Calu3 (cell line): Measurements from ENCODE around the gene CHRM5. TPM values are rescaled to one million over a fixed set of nuclear protein-coding genes. Genes with fewer than 3 reads are reported as not detected.

Source experiments
- BruUV-seq: library from RNA; stranded (reverse); fragments of 400-500 nt; replicated peaks from 2 replicates; lab custom pipeline; 2021; lab: Mats Ljungman, UMichigan
- CTCF ChIA-PET: fragments of 300-600 bp; sonication (Branson Sonifier 250); formaldehyde crosslinking; loops from one replicate; lab custom pipeline; 2022; ENCODE audit warnings: antibody characterized with exemption; lab: Charles Lee
- DNase-seq: peaks from one replicate; pipeline ENCODE4 v3.0.0; 2022
- H3K27ac Mint-ChIP-seq: one replicate; pipeline ENCODE4 v1.8.0; 2022; ENCODE audit warnings: mixed read lengths; ENCODE audit not compliant: unreplicated experiment
- H3K27me3 Mint-ChIP-seq: one replicate; pipeline ENCODE4 v1.8.0; 2022; ENCODE audit warnings: mixed read lengths; ENCODE audit not compliant: unreplicated experiment
- H3K36me3 Mint-ChIP-seq: one replicate; pipeline ENCODE4 v1.8.0; 2022; ENCODE audit warnings: mild to moderate bottlenecking, moderate library complexity, mixed read lengths; ENCODE audit not compliant: insufficient read depth, unreplicated experiment
- H3K4me1 Mint-ChIP-seq: one replicate; pipeline ENCODE4 v1.8.0; 2022; ENCODE audit warnings: mild to moderate bottlenecking, low read depth, mixed read lengths; ENCODE audit not compliant: unreplicated experiment
- H3K4me3 Mint-ChIP-seq: one replicate; pipeline ENCODE4 v1.8.0; 2022; ENCODE audit warnings: mild to moderate bottlenecking, low read depth, moderate library complexity, mixed read lengths; ENCODE audit not compliant: unreplicated experiment
- H3K9me3 Mint-ChIP-seq: one replicate; pipeline ENCODE4 v1.8.0; 2022; ENCODE audit warnings: low read depth, mixed read lengths; ENCODE audit not compliant: unreplicated experiment
- intact Hi-C: fragments of 100-400 bp; cut with micrococcal nuclease; formaldehyde crosslinking; loops from one replicate; pipeline ENCODE4 v1.10.0; 2022; ENCODE audit not compliant: unreplicated experiment
- total RNA-seq: library from RNA; stranded (reverse); gene quantifications from 2 replicates; pipeline ENCODE4 v1.2.3, GENCODE V29; 2022
- TF ChIP-seq, protein P1 (sequence below): fragments of 200-600 bp; IDR thresholded peaks from one replicate; pipeline ENCODE4 v1.8.0; 2022; ENCODE audit warnings: antibody characterized with exemption; ENCODE audit not compliant: unreplicated experiment

Gene CHRM5
- total RNA-seq, 1 experiment from 2014 or later: not detected

- no peaks in the 10 kb centered on the region for H3K4me1 Mint-ChIP-seq
- no peaks in the 10 kb centered on the region for H3K9me3 Mint-ChIP-seq
- no peak overlapping the region for H3K27ac Mint-ChIP-seq
- CTCF ChIA-PET: interaction anchor here (1.0 kb wide), 1 partner anchor 25 kb away, joined by 4 read pairs; no protein-coding TSS in a partner anchor
- H3K27me3 Mint-ChIP-seq: no peaks in the 10 kb centered on the region
- TF ChIP-seq, protein P1, sequence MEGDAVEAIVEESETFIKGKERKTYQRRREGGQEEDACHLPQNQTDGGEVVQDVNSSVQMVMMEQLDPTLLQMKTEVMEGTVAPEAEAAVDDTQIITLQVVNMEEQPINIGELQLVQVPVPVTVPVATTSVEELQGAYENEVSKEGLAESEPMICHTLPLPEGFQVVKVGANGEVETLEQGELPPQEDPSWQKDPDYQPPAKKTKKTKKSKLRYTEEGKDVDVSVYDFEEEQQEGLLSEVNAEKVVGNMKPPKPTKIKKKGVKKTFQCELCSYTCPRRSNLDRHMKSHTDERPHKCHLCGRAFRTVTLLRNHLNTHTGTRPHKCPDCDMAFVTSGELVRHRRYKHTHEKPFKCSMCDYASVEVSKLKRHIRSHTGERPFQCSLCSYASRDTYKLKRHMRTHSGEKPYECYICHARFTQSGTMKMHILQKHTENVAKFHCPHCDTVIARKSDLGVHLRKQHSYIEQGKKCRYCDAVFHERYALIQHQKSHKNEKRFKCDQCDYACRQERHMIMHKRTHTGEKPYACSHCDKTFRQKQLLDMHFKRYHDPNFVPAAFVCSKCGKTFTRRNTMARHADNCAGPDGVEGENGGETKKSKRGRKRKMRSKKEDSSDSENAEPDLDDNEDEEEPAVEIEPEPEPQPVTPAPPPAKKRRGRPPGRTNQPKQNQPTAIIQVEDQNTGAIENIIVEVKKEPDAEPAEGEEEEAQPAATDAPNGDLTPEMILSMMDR: no peak
- BruUV-seq: no TSS peak
- H3K36me3 Mint-ChIP-seq: no peaks in the 10 kb centered on the region
- intact Hi-C loops: loop anchor here (5.0 kb wide), 2 partner anchors 112 to 227 kb away; no protein-coding TSS in a partner anchor
- DNase-seq: no peak
- H3K4me3 Mint-ChIP-seq: no peak overlapping the region
Measured at GRCh38 chr15:33963831-33964664, 4.2 kb upstream of the CHRM5 start.

GRCh38 chr15:33964665-33965040, 3.6 kb upstream of the CHRM5 start:
- DNase-seq: no peak
- H3K36me3 Mint-ChIP-seq: no peaks in the 10 kb centered on the region
- H3K4me3 Mint-ChIP-seq: no peak overlapping the region
- H3K27ac Mint-ChIP-seq: no peak overlapping the region
- intact Hi-C loops: loop anchor here (5.0 kb wide), 2 partner anchors 112 to 227 kb away; no protein-coding TSS in a partner anchor
- BruUV-seq: no TSS peak
- no peaks in the 10 kb centered on the region for H3K27me3 Mint-ChIP-seq
- TF ChIP-seq, protein P1: no peak
- CTCF ChIA-PET: interaction anchor here (1.0 kb wide), 1 partner anchor 24 kb away, joined by 4 read pairs; no protein-coding TSS in a partner anchor
- H3K4me1 Mint-ChIP-seq: no peaks in the 10 kb centered on the region
- no peaks in the 10 kb centered on the region for H3K9me3 Mint-ChIP-seq

GRCh38 chr15:33968821-33969220, 524 bp downstream of the CHRM5 start:
- CTCF ChIA-PET: no interaction called here
- TF ChIP-seq, protein P1: no peak
- Mint-ChIP-seq H3K27me3 (no peaks in the 10 kb centered on the region), H3K36me3 (no peaks in the 10 kb centered on the region), H3K27ac (no peak overlapping the region), H3K4me3 (no peak overlapping the region), H3K9me3 (no peaks in the 10 kb centered on the region), H3K4me1 (no peaks in the 10 kb centered on the region)
- intact Hi-C loops: no loop called here
- DNase-seq: no peak
- BruUV-seq: no TSS peak

DNA sequence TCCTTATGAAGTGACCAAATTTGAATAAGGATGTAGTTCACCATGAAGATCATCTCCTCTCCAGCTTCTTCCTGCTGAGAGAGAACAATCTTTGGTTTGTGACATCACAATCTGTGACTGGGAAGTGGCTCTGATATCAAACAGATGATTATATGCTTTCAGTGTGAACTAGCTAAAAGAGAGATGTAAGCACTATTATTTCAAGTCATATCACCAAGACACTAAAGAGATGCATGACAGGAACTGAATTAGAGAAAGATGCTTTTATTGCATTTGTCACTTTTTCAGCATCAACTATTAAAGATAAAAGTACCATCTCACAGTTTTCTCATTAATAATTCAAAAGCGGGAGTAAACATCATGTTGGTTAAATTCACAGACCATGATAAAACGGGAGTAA, 3.5 kb downstream of the CHRM5 start:
- CTCF ChIA-PET: no interaction called here
- no TSS peak for BruUV-seq
- Mint-ChIP-seq H3K36me3 (no peaks in the 10 kb centered on the region), H3K27ac (no peak overlapping the region), H3K4me3 (no peak overlapping the region), H3K4me1 (no peaks in the 10 kb centered on the region), H3K9me3 (no peaks in the 10 kb centered on the region), H3K27me3 (no peaks in the 10 kb centered on the region)
- DNase-seq: no peak
- intact Hi-C loops: no loop called here
- TF ChIP-seq, protein P1: no peak
